ENCODE data around the gene ACTMAP. TPM values are rescaled to one million over a fixed set of nuclear protein-coding genes. Genes with fewer than 3 reads are reported as not detected.

Gene ACTMAP
- total and polyA plus RNA-seq, 9 of the 15 experiments (the other 6 are each of a cell fraction or from before 2014, with no cell fraction given), result 1.7 to 16.6 (median 4.9) TPM

DNA sequence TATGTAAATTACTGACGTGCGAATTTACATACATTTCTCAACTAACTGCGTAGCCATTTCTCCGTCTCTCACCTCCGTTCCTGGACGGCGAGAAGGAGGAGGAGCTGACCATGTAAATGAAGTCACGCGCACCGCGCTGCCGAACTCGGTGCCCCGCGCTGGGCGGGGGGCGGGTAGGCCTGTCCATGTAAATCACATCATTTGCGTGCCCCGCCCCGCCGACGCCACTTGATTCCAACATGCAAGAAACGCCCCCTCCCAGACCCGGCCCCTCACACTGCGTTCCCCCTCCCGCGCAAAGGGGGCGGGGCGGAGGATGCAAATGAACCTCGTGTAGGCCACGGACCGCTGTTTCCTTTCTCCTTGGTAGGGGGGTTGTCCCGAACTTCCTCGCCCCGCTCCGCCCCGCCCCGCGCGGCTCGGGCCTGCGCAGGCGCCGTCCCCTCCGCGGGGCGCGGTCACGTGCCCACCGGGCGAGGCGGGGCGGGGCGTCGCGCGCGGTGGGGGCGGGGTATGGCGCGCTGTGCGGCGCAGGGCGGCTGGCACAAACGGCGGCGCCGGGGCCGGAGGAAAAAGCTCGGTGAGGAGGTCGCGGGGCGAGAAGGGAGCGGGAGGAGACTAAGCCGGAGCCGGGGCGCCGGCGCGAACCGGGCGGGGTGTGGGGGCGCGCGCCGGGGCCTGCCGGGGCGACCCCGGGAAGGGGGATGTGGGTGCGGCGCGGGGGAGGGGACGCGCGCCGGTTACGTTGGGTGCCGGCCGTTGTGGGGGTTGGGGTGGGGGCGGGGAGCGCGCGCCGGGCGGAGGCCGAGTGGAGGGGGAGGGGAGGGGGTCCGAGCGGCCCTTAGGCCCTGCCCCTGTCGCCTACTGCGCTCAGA is 48.6 kb upstream of the ACTMAP start, which contains the start of gene EGLN2 (continued):
- TF ChIP-seq CXXC5 (CRISPR knock-in tag; IDR thresholded peaks at IDR 0.05) (peak; percentile 93), MAFF (IDR thresholded peaks at IDR 0.05; ENCODE audit: low read length) (no peak), ZNF561 (CRISPR knock-in tag; conservative IDR thresholded peaks at IDR 0.05) (no peak), ZNF140 (CRISPR knock-in tag; IDR thresholded peaks at IDR 0.05) (no peak), HDAC2 (IDR thresholded peaks at IDR 0.05) (peak; percentile 18), POLR2G (IDR thresholded peaks at IDR 0.05; ENCODE audit: low read depth, low read length) (peak; percentile 86), TBP (optimal IDR thresholded peaks at IDR 0.05; ENCODE audit: low read depth, low read length) (peak; percentile 71), ZNF24 (IDR thresholded peaks at IDR 0.05) (no peak), FOSL1 (tag; conservative IDR thresholded peaks at IDR 0.05) (no peak), BRD9 (IDR thresholded peaks at IDR 0.05; ENCODE audit: low read depth, partially characterized antibody) (peak; percentile 19), KLF13 (tag; IDR thresholded peaks at IDR 0.05; ENCODE audit: borderline replicate concordance, low read depth) (peak; percentile 82; the same call in 1 of the 2 replicates)
- TF ChIP-seq, protein P1, sequence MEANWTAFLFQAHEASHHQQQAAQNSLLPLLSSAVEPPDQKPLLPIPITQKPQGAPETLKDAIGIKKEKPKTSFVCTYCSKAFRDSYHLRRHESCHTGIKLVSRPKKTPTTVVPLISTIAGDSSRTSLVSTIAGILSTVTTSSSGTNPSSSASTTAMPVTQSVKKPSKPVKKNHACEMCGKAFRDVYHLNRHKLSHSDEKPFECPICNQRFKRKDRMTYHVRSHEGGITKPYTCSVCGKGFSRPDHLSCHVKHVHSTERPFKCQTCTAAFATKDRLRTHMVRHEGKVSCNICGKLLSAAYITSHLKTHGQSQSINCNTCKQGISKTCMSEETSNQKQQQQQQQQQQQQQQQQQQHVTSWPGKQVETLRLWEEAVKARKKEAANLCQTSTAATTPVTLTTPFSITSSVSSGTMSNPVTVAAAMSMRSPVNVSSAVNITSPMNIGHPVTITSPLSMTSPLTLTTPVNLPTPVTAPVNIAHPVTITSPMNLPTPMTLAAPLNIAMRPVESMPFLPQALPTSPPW (CRISPR knock-in tag; IDR thresholded peaks at IDR 0.05), result peak; percentile 97
- TF ChIP-seq, protein P2, sequence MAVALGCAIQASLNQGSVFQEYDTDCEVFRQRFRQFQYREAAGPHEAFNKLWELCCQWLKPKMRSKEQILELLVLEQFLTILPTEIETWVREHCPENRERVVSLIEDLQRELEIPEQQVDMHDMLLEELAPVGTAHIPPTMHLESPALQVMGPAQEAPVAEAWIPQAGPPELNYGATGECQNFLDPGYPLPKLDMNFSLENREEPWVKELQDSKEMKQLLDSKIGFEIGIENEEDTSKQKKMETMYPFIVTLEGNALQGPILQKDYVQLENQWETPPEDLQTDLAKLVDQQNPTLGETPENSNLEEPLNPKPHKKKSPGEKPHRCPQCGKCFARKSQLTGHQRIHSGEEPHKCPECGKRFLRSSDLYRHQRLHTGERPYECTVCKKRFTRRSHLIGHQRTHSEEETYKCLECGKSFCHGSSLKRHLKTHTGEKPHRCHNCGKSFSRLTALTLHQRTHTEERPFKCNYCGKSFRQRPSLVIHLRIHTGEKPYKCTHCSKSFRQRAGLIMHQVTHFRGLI (CRISPR knock-in tag; IDR thresholded peaks at IDR 0.05), result no peak
- TF ChIP-seq, protein P3, sequence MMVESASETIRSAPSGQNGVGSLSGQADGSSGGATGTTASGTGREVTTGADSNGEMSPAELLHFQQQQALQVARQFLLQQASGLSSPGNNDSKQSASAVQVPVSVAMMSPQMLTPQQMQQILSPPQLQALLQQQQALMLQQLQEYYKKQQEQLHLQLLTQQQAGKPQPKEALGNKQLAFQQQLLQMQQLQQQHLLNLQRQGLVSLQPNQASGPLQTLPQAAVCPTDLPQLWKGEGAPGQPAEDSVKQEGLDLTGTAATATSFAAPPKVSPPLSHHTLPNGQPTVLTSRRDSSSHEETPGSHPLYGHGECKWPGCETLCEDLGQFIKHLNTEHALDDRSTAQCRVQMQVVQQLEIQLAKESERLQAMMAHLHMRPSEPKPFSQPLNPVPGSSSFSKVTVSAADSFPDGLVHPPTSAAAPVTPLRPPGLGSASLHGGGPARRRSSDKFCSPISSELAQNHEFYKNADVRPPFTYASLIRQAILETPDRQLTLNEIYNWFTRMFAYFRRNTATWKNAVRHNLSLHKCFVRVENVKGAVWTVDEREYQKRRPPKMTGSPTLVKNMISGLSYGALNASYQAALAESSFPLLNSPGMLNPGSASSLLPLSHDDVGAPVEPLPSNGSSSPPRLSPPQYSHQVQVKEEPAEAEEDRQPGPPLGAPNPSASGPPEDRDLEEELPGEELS (CRISPR knock-in tag; IDR thresholded peaks at IDR 0.05; ENCODE audit: borderline replicate concordance), result no peak
- TF ChIP-seq, protein P4, sequence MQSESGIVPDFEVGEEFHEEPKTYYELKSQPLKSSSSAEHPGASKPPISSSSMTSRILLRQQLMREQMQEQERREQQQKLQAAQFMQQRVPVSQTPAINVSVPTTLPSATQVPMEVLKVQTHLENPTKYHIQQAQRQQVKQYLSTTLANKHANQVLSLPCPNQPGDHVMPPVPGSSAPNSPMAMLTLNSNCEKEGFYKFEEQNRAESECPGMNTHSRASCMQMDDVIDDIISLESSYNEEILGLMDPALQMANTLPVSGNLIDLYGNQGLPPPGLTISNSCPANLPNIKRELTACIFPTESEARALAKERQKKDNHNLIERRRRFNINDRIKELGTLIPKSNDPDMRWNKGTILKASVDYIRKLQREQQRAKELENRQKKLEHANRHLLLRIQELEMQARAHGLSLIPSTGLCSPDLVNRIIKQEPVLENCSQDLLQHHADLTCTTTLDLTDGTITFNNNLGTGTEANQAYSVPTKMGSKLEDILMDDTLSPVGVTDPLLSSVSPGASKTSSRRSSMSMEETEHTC (IDR thresholded peaks at IDR 0.05), result peak; percentile 87
- TF ChIP-seq, protein P5, sequence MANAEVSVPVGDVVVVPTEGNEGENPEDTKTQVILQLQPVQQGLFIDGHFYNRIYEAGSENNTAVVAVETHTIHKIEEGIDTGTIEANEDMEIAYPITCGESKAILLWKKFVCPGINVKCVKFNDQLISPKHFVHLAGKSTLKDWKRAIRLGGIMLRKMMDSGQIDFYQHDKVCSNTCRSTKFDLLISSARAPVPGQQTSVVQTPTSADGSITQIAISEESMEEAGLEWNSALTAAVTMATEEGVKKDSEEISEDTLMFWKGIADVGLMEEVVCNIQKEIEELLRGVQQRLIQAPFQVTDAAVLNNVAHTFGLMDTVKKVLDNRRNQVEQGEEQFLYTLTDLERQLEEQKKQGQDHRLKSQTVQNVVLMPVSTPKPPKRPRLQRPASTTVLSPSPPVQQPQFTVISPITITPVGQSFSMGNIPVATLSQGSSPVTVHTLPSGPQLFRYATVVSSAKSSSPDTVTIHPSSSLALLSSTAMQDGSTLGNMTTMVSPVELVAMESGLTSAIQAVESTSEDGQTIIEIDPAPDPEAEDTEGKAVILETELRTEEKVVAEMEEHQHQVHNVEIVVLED (CRISPR knock-in tag; IDR thresholded peaks at IDR 0.05), result peak; percentile 46
- TF ChIP-seq, protein P6, sequence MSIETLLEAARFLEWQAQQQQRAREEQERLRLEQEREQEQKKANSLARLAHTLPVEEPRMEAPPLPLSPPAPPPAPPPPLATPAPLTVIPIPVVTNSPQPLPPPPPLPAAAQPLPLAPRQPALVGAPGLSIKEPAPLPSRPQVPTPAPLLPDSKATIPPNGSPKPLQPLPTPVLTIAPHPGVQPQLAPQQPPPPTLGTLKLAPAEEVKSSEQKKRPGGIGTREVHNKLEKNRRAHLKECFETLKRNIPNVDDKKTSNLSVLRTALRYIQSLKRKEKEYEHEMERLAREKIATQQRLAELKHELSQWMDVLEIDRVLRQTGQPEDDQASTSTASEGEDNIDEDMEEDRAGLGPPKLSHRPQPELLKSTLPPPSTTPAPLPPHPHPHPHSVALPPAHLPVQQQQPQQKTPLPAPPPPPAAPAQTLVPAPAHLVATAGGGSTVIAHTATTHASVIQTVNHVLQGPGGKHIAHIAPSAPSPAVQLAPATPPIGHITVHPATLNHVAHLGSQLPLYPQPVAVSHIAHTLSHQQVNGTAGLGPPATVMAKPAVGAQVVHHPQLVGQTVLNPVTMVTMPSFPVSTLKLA (conservative IDR thresholded peaks at IDR 0.05), result peak; percentile 83 to 87

Measured in K562 (cell line).